ENCODE measurements around the gene COL4A4. TPM values are rescaled to one million over a fixed set of nuclear protein-coding genes. Genes with fewer than 3 reads are reported as not detected.

COL4A4 gene
- total and polyA plus RNA-seq, 2 donors (not counting 1 experiment from before 2014, with no cell fraction given): 0.17 to 0.76 TPM

DNA sequence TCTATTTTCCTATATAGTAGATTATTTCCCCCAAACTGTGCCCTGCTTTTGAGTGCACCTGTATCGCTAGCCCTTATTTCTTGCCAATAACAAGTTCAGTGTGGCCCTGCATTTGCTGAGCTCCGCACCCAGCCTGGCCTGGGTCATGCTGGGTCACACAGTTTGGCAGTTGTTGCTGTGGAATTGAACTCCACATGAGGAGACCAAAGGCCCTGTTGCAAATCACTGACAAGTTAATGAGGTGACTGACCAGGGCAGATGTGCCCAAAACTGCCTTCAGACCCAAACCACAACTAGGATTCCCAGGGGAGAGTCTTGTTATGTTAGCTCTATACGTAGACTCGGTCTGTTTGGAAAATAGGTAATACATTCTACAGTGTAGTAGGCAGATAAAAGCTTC is 31.0 kb downstream of the COL4A4 start:
- Histone ChIP-seq H2AFZ (ENCODE audit: low read length) (no peak overlapping the region), H3K9ac (ENCODE audit: insufficient read depth, low read length) (no peak overlapping the region), H3K4me2 (ENCODE audit: extremely low read depth, insufficient read depth, low read length) (no peak overlapping the region), H3K79me2 (ENCODE audit: control insufficient read depth, insufficient read depth, low read length) (no peaks in the 10 kb centered on the region), H3K27me3 (ENCODE audit: control insufficient read depth, insufficient read depth, low read length) (no peaks in the 10 kb centered on the region), H3K36me3 (ENCODE audit: control insufficient read depth, insufficient read depth, low read length) (no peaks in the 10 kb centered on the region), H3K9me3 (ENCODE audit: control insufficient read depth, insufficient read depth, low read depth, low read length) (no peaks in the 10 kb centered on the region), H3K4me1 (ENCODE audit: control insufficient read depth, extremely low read depth, insufficient read depth, low read length) (no peaks in the 10 kb centered on the region), H3K4me3 (replicated peaks in 1 of 4; ENCODE audit: control extremely low read depth in 1 of 4, insufficient read depth in 1 of 4, low read depth in 3 of 4, low read length in 4 of 4) (no peak overlapping the region), H3K27ac (ENCODE audit: insufficient read depth, low read length) (no peak overlapping the region), H4K20me1 (ENCODE audit: control insufficient read depth, extremely low read depth, insufficient read depth, low read length) (no peaks in the 10 kb centered on the region)
- DNase-seq (ENCODE audit: low read depth in 2 of 2): no peak
- TF ChIP-seq CTCF (conservative IDR thresholded peaks at IDR 0.05 in 1 of 2, IDR thresholded peaks at IDR 0.05 in 1 of 2; ENCODE audit: low read depth in 1 of 2, low read length in 2 of 2): no peak
- TF ChIP-seq EZH2 (IDR thresholded peaks at IDR 0.05; ENCODE audit: low read length, missing control alignments): no peak

DNA sequence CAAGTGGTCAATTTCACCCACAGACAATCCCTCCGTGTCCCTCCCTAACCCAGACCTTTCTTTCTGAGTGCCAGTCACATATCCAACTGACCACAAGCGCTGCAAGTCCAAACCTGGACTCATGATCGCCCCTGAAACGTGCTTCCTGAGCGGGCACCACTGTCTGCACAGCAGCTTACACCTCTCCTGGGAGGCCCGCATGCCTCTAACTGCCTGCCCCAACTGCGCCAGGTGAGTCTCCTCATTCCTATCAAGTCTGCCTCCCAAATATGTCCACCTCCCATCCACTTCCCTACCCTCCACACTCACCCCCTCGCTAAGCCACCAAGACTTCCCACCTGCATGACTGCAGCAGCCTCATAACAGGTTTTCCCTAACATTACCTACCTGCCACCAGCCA is 33.4 kb downstream of the COL4A4 start:
- no peak overlapping the region for H3K9ac ChIP-seq (ENCODE audit: insufficient read depth, low read length)
- no peak overlapping the region for H2AFZ ChIP-seq (ENCODE audit: low read length)
- no peaks in the 10 kb centered on the region for H3K9me3 ChIP-seq (ENCODE audit: control insufficient read depth, insufficient read depth, low read depth, low read length)
- no peak overlapping the region for H3K4me3 ChIP-seq (replicated peaks in 1 of 4; ENCODE audit: control extremely low read depth in 1 of 4, insufficient read depth in 1 of 4, low read depth in 3 of 4, low read length in 4 of 4)
- no peak for DNase-seq (ENCODE audit: low read depth in 2 of 2)
- TF ChIP-seq EZH2 (IDR thresholded peaks at IDR 0.05; ENCODE audit: low read length, missing control alignments): no peak
- no peak for TF ChIP-seq CTCF (conservative IDR thresholded peaks at IDR 0.05 in 1 of 2, IDR thresholded peaks at IDR 0.05 in 1 of 2; ENCODE audit: low read depth in 1 of 2, low read length in 2 of 2)
- H3K27ac ChIP-seq (ENCODE audit: insufficient read depth, low read length): no peak overlapping the region
- H3K36me3 ChIP-seq (ENCODE audit: control insufficient read depth, insufficient read depth, low read length): no peaks in the 10 kb centered on the region
- no peak overlapping the region for H3K4me2 ChIP-seq (ENCODE audit: extremely low read depth, insufficient read depth, low read length)
- no peaks in the 10 kb centered on the region for H3K79me2 ChIP-seq (ENCODE audit: control insufficient read depth, insufficient read depth, low read length)
- H3K4me1 ChIP-seq (ENCODE audit: control insufficient read depth, extremely low read depth, insufficient read depth, low read length): no peaks in the 10 kb centered on the region
- no peaks in the 10 kb centered on the region for H4K20me1 ChIP-seq (ENCODE audit: control insufficient read depth, extremely low read depth, insufficient read depth, low read length)
- H3K27me3 ChIP-seq (ENCODE audit: control insufficient read depth, insufficient read depth, low read length): peaks cover 2% of the 10 kb centered on the region

DNA sequence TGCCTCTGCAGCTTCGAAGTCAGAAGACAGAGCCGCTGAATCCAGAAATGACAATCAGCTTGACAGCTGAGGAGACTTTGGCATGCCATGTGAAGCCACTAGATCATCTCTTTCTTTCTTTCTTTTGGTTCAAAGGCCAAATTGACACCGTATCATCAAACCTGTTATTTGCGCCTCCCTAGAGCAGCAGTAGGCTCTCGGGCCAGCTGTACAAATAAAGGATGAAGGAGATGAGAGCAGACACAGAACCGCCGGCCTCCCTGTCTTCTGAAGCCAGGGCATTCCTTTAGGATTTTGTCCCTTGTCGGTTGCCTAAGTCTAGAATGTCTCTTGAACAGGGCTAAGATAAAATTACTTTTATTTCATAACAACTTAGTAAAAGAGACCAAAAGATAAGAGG is 36.8 kb downstream of the COL4A4 start:
- Histone ChIP-seq H3K9me3 (ENCODE audit: control insufficient read depth, insufficient read depth, low read depth, low read length) (no peaks in the 10 kb centered on the region), H3K4me1 (ENCODE audit: control insufficient read depth, extremely low read depth, insufficient read depth, low read length) (no peaks in the 10 kb centered on the region), H3K27me3 (ENCODE audit: control insufficient read depth, insufficient read depth, low read length) (peaks cover 2% of the 10 kb centered on the region), H3K4me2 (ENCODE audit: extremely low read depth, insufficient read depth, low read length) (no peak overlapping the region), H3K9ac (ENCODE audit: insufficient read depth, low read length) (no peak overlapping the region), H2AFZ (ENCODE audit: low read length) (no peak overlapping the region), H3K27ac (ENCODE audit: insufficient read depth, low read length) (no peak overlapping the region), H3K79me2 (ENCODE audit: control insufficient read depth, insufficient read depth, low read length) (no peaks in the 10 kb centered on the region), H3K36me3 (ENCODE audit: control insufficient read depth, insufficient read depth, low read length) (no peaks in the 10 kb centered on the region), H3K4me3 (replicated peaks in 1 of 4; ENCODE audit: control extremely low read depth in 1 of 4, insufficient read depth in 1 of 4, low read depth in 3 of 4, low read length in 4 of 4) (no peak overlapping the region), H4K20me1 (ENCODE audit: control insufficient read depth, extremely low read depth, insufficient read depth, low read length) (no peaks in the 10 kb centered on the region)
- TF ChIP-seq CTCF (conservative IDR thresholded peaks at IDR 0.05 in 1 of 2, IDR thresholded peaks at IDR 0.05 in 1 of 2; ENCODE audit: low read depth in 1 of 2, low read length in 2 of 2): no peak
- TF ChIP-seq EZH2 (IDR thresholded peaks at IDR 0.05; ENCODE audit: low read length, missing control alignments): no peak
- no peak for DNase-seq (ENCODE audit: low read depth in 2 of 2)
